ENCODE data around the gene CABYR. TPM values are rescaled to one million over a fixed set of nuclear protein-coding genes. Genes with fewer than 3 reads are reported as not detected.

CABYR gene
- total RNA-seq, 2 donors from 2014 or later = 13.2 to 39.5 TPM

DNA sequence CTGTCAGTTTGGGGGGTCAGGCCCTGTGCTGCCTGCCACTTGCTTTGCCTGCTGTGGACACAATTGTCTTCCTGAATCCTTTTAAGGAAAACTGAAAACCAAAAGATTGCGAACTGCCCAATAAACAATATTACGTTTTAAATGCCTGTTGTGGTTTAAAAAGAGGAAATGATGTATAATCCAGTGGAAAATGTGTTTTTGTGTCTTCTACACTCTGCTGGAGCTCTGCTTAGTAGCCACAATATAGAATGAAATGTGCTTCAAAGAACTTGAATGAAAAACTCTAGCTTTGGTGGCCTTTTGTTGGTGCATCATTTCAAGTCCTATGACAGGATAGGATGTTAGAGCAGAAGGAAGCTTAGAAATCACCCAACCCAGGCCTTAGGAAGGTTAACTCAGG lies 23.2 kb upstream of the CABYR start:
- 68% methylated on average over 2 of the region's 2 CpGs for WGBS
- no peaks in the 10 kb centered on the region for H3K4me1 ChIP-seq (replicated peaks)
- TF ChIP-seq POLR2AphosphoS5 (IDR thresholded peaks at IDR 0.05) (no peak), POLR2A (IDR thresholded peaks at IDR 0.05) (no peak)
- TF ChIP-seq, protein P1, sequence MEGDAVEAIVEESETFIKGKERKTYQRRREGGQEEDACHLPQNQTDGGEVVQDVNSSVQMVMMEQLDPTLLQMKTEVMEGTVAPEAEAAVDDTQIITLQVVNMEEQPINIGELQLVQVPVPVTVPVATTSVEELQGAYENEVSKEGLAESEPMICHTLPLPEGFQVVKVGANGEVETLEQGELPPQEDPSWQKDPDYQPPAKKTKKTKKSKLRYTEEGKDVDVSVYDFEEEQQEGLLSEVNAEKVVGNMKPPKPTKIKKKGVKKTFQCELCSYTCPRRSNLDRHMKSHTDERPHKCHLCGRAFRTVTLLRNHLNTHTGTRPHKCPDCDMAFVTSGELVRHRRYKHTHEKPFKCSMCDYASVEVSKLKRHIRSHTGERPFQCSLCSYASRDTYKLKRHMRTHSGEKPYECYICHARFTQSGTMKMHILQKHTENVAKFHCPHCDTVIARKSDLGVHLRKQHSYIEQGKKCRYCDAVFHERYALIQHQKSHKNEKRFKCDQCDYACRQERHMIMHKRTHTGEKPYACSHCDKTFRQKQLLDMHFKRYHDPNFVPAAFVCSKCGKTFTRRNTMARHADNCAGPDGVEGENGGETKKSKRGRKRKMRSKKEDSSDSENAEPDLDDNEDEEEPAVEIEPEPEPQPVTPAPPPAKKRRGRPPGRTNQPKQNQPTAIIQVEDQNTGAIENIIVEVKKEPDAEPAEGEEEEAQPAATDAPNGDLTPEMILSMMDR (IDR thresholded peaks at IDR 0.05) = no peak
- H3K27me3 ChIP-seq (replicated peaks; ENCODE audit: insufficient read depth) = no peaks in the 10 kb centered on the region
- H3K9me3 ChIP-seq = no peaks in the 10 kb centered on the region
- H3K27ac ChIP-seq = no peak overlapping the region
- no peaks in the 10 kb centered on the region for H3K36me3 ChIP-seq
- no peak for DNase-seq (ENCODE audit: low spot score)
- intact Hi-C loops (cut with DNase I) = loop anchor here (5.0 to 10.0 kb wide), 2 partner anchors 198 to 291 kb away; no protein-coding TSS in a partner anchor
- no peak overlapping the region for H3K4me3 ChIP-seq

- DNase-seq (ENCODE audit: low spot score) = peak; percentile 67
- TF ChIP-seq POLR2A (IDR thresholded peaks at IDR 0.05) = no peak
- TF ChIP-seq POLR2AphosphoS5 (IDR thresholded peaks at IDR 0.05) = peak; percentile 71
- TF ChIP-seq, protein P1 (IDR thresholded peaks at IDR 0.05) = peak; percentile 85 to 98 (median 90)
- Histone ChIP-seq H3K9me3 (no peaks in the 10 kb centered on the region), H3K4me1 (replicated peaks) (no peaks in the 10 kb centered on the region), H3K27ac (no peak overlapping the region), H3K4me3 (no peak overlapping the region), H3K27me3 (replicated peaks; ENCODE audit: insufficient read depth) (no peaks in the 10 kb centered on the region), H3K36me3 (no peaks in the 10 kb centered on the region)
- WGBS = 59% methylated on average over 8 of the region's 8 CpGs
- intact Hi-C loops (cut with DNase I) = loop anchor here (5.0 to 10.0 kb wide), 2 partner anchors 202 to 294 kb away; no protein-coding TSS in a partner anchor
Measured at GRCh38 chr18:24118750-24119577, 19.9 kb upstream of the CABYR start.

GRCh38 chr18:24120676-24121075 lies 18.2 kb upstream of the CABYR start:
- TF ChIP-seq, protein P1 (IDR thresholded peaks at IDR 0.05) = no peak
- no peak for TF ChIP-seq POLR2AphosphoS5 (IDR thresholded peaks at IDR 0.05)
- no peak for TF ChIP-seq POLR2A (IDR thresholded peaks at IDR 0.05)

DNA sequence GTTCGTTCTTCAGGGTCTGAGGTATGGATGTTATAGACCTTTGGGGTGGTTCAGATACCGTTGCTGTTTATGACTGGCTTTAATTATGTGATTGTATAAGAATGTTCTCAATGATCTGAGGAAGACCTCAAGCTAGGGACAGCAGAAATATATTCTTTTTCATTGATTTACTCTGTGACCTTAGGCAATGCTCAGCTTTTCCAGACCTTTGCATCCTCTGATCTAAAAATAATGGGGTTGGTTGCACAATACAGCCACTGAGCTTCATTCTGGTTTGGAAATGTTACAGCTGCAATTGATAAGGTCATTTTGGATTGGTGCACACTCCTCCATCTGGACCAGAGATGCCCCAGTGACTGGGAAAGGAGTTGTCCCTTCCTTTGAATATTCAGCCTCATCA lies 17.2 kb upstream of the CABYR start:
- no peaks in the 10 kb centered on the region for H3K36me3 ChIP-seq
- no peak for DNase-seq (ENCODE audit: low spot score)
- WGBS = 100% methylated on average over 2 of the region's 2 CpGs

More at GRCh38 chr18:24120676-24121075, 18.2 kb upstream of the CABYR start:
- WGBS = over 99% methylated on average over 4 of the region's 4 CpGs
- Histone ChIP-seq H3K4me3 (no peak overlapping the region), H3K36me3 (no peaks in the 10 kb centered on the region), H3K9me3 (no peaks in the 10 kb centered on the region), H3K27me3 (replicated peaks; ENCODE audit: insufficient read depth) (no peaks in the 10 kb centered on the region), H3K27ac (no peak overlapping the region), H3K4me1 (replicated peaks) (no peaks in the 10 kb centered on the region)
- intact Hi-C loops (cut with DNase I) = no loop called here
- no peak for DNase-seq (ENCODE audit: low spot score)

More for the DNA sequence above, 17.2 kb upstream of the CABYR start:
- Histone ChIP-seq H3K4me1 (replicated peaks) (no peaks in the 10 kb centered on the region), H3K4me3 (no peak overlapping the region), H3K9me3 (no peaks in the 10 kb centered on the region), H3K27me3 (replicated peaks; ENCODE audit: insufficient read depth) (no peaks in the 10 kb centered on the region), H3K27ac (no peak overlapping the region)
- intact Hi-C loops (cut with DNase I) = no loop called here
- TF ChIP-seq POLR2A (IDR thresholded peaks at IDR 0.05) = no peak
- TF ChIP-seq, protein P1 (IDR thresholded peaks at IDR 0.05) = no peak
- TF ChIP-seq POLR2AphosphoS5 (IDR thresholded peaks at IDR 0.05) = no peak
